Activated B cell treated with CpG ODN at 0.5 μM for 24 hours (primary cell): Measurements from ENCODE around the gene MACROD2. TPM values are rescaled to one million over a fixed set of nuclear protein-coding genes. Genes with fewer than 3 reads are reported as not detected.

Source experiments
- ATAC-seq: fragments of 200-7000 bp; cut with Tn5 transposase; one replicate; pipeline ENCODE4 v1.10.0; 2021; ENCODE audit warnings: low read depth, mild to moderate bottlenecking, moderate library complexity
- CTCF ChIA-PET: fragments of 350-600 bp; sonication (Branson Sonifier 250); formaldehyde crosslinking; loops from one replicate; lab custom pipeline; 2021; ENCODE audit warnings: antibody characterized with exemption; lab: Charles Lee
- POLR2A ChIA-PET: fragments of 350-600 bp; sonication (Branson Sonifier 250); formaldehyde crosslinking; loops from one replicate; lab custom pipeline; 2021; ENCODE audit warnings: antibody characterized with exemption; lab: Charles Lee
- DNase-seq: peaks from one replicate; pipeline ENCODE4 v3.0.0; 2022
- H3K27ac Mint-ChIP-seq: one replicate; pipeline ENCODE4 v1.8.0; 2020; ENCODE audit warnings: mixed read lengths
- H3K27me3 Mint-ChIP-seq: one replicate; pipeline ENCODE4 v1.8.0; 2021; ENCODE audit warnings: mixed read lengths
- H3K36me3 Mint-ChIP-seq: one replicate; pipeline ENCODE4 v1.8.0; 2021; ENCODE audit warnings: low read depth, mixed read lengths
- H3K4me1 Mint-ChIP-seq: one replicate; pipeline ENCODE4 v1.8.0; 2021; ENCODE audit warnings: mixed read lengths
- H3K4me3 Mint-ChIP-seq: one replicate; pipeline ENCODE4 v1.8.0; 2020; ENCODE audit warnings: mild to moderate bottlenecking, mixed read lengths
- H3K9me3 Mint-ChIP-seq: one replicate; pipeline ENCODE4 v1.8.0; 2020; ENCODE audit warnings: mixed read lengths
- intact Hi-C: fragments of 100-400 bp; cut with micrococcal nuclease; formaldehyde crosslinking; loops from one replicate; pipeline ENCODE4 v1.15.1; 2024
- total RNA-seq: library from RNA; stranded (reverse); gene quantifications from 2 replicates; pipeline ENCODE4 v1.2.3, GENCODE V29; 2022
- TF ChIP-seq, protein P1 (sequence below): fragments of 200-600 bp; IDR thresholded peaks from one replicate; pipeline ENCODE4 v1.8.0; 2022; ENCODE audit warnings: antibody characterized with exemption, mild to moderate bottlenecking

The MACROD2 gene
- total RNA-seq, 1 donor from 2014 or later, result 55.1 TPM

DNA sequence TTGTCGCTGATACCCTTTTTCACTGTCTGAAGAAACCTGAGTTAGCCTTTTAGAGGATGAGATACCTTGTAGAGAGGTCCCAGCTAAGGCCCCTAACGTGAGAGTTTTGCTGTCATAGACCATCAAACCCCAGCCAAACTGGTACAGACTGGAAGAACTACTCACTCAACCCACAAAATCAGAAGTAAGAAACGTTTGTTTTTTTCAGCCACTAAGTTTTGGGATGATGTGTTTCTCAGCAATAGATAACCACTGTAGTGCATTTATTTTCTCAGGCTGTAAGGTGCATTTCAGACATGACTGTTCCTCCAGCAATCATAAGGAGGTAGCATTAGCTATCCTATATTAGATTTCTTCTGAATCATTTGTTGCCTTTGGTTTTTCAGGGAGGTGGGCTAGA, 749.4 kb downstream of the MACROD2 start:
- ChIA-PET CTCF (no interaction called here), POLR2A (no interaction called here)
- TF ChIP-seq, protein P1, sequence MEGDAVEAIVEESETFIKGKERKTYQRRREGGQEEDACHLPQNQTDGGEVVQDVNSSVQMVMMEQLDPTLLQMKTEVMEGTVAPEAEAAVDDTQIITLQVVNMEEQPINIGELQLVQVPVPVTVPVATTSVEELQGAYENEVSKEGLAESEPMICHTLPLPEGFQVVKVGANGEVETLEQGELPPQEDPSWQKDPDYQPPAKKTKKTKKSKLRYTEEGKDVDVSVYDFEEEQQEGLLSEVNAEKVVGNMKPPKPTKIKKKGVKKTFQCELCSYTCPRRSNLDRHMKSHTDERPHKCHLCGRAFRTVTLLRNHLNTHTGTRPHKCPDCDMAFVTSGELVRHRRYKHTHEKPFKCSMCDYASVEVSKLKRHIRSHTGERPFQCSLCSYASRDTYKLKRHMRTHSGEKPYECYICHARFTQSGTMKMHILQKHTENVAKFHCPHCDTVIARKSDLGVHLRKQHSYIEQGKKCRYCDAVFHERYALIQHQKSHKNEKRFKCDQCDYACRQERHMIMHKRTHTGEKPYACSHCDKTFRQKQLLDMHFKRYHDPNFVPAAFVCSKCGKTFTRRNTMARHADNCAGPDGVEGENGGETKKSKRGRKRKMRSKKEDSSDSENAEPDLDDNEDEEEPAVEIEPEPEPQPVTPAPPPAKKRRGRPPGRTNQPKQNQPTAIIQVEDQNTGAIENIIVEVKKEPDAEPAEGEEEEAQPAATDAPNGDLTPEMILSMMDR, result no peak
- no peak for ATAC-seq
- Mint-ChIP-seq H3K27ac (no peak overlapping the region), H3K27me3 (no peaks in the 10 kb centered on the region), H3K36me3 (no peaks in the 10 kb centered on the region), H3K4me3 (no peak overlapping the region), H3K9me3 (no peaks in the 10 kb centered on the region), H3K4me1 (no peaks in the 10 kb centered on the region)
- DNase-seq, result no peak
- intact Hi-C loops, result no loop called here

DNA sequence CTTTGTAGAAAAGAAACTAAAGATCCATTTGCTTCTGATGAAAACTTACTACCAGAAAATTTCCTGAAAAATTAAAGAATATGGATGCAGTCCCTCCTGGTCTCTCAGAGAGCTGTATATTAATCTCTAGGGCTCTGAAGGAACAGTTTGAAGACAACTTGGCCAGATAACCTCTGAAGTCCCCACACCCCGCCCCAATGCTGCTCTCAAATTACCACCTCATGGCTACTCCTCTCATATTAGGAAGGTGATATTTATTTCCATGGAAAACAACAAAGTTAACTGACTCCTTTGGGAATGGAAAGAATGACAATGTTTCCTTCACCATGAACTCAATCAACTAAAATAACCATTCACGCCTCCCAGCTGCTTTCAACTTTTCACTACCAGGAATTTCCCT, 750.5 kb downstream of the MACROD2 start:
- ATAC-seq, result no peak
- H3K9me3 Mint-ChIP-seq, result no peaks in the 10 kb centered on the region
- DNase-seq, result no peak
- no peaks in the 10 kb centered on the region for H3K27me3 Mint-ChIP-seq
- ChIA-PET CTCF (no interaction called here), POLR2A (no interaction called here)
- H3K27ac Mint-ChIP-seq, result no peak overlapping the region
- intact Hi-C loops, result no loop called here
- no peaks in the 10 kb centered on the region for H3K36me3 Mint-ChIP-seq
- no peak overlapping the region for H3K4me3 Mint-ChIP-seq
- TF ChIP-seq, protein P1, result no peak
- no peaks in the 10 kb centered on the region for H3K4me1 Mint-ChIP-seq

DNA sequence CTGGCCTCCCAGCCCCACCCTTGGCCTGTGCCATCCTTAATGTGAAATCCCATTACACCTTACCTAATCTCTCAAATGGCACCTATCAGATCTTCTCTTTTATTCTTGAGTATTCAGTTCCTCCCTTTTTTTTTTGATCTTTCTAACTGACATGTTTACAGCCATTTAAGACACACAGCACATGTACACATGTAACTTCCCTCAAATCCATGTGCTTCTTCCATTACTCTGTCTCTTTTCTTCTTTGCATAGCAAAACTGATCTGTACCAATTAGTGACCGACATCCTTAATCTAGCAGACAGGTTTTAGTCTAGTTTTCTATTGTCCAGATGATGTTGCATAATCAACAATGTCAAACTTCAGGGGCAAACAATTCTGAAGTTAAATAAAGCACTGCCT, 755.9 kb downstream of the MACROD2 start:
- Mint-ChIP-seq H3K4me1 (no peaks in the 10 kb centered on the region), H3K27ac (no peak overlapping the region), H3K9me3 (no peaks in the 10 kb centered on the region), H3K27me3 (peaks cover 1% of the 10 kb centered on the region), H3K4me3 (no peak overlapping the region), H3K36me3 (no peaks in the 10 kb centered on the region)
- POLR2A ChIA-PET, result no interaction called here
- intact Hi-C loops, result no loop called here
- ATAC-seq (no peak), DNase-seq (no peak)
- TF ChIP-seq, protein P1, result no peak
- CTCF ChIA-PET, result no interaction called here

DNA sequence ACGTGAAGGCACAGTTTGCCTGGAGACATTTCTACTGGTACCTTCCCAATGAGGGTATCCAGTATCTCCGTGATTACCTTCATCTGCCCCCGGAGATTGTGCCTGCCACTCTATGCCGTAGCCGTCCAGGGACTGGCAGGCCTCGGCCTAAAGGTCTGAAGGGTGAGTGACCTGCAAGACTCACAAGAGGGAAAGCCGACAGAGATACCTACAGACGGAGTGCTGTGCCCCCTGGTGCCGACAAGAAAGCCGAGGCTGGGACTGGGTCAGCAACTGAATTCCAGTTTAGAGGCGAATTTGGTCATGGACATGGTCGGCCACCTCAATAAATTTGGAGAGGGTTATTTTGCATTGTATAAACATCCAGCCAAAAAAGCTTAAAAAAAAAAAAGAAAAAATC, 762.4 kb downstream of the MACROD2 start:
- ATAC-seq (no peak), DNase-seq (no peak)
- no peak overlapping the region for H3K4me3 Mint-ChIP-seq
- H3K27ac Mint-ChIP-seq, result no peak overlapping the region
- H3K36me3 Mint-ChIP-seq, result no peaks in the 10 kb centered on the region
- TF ChIP-seq, protein P1, result no peak
- ChIA-PET CTCF (no interaction called here), POLR2A (no interaction called here)
- intact Hi-C loops, result no loop called here
- no peaks in the 10 kb centered on the region for H3K4me1 Mint-ChIP-seq
- H3K27me3 Mint-ChIP-seq, result peaks cover 4% of the 10 kb centered on the region
- H3K9me3 Mint-ChIP-seq, result no peaks in the 10 kb centered on the region

DNA sequence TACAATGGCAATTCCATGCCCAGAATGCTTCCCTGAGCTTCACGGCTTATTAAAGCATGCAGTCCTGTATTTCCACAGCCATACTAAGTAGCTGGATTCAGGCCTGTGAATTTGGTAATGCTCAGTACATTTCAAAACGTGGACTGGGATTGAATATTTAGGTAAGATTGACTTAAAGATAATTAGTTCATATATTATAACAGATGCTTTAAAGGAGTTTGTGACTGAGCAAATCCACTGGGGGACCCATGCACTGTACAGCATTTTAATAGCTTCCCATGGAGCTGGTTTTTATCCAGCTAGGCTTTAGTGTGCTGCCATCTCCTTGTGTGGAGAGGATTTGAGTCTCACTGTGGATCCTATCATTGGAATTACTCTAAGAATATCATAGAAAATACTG, 763.0 kb downstream of the MACROD2 start:
- Mint-ChIP-seq H3K36me3 (no peaks in the 10 kb centered on the region), H3K4me3 (no peak overlapping the region), H3K4me1 (no peaks in the 10 kb centered on the region), H3K27me3 (peaks cover 4% of the 10 kb centered on the region), H3K27ac (no peak overlapping the region), H3K9me3 (no peaks in the 10 kb centered on the region)
- TF ChIP-seq, protein P1, result no peak
- DNase-seq, result no peak
- intact Hi-C loops, result no loop called here
- no peak for ATAC-seq
- ChIA-PET CTCF (no interaction called here), POLR2A (no interaction called here)
